Erythroblast (primary cell): ENCODE measurements around the gene KCNJ4.

ENCODE experiments used
- GATA1 ChIP-seq: IDR thresholded peaks from 2 replicates; pipeline ENCODE4 v1.6.1; 2011; ENCODE audit warnings: low read depth, mild to moderate bottlenecking, control low read depth, low read length, moderate library complexity
- POLR2A ChIP-seq: IDR thresholded peaks from 2 replicates; pipeline ENCODE4 v1.6.1; 2011; ENCODE audit warnings: mild to moderate bottlenecking, low read length

- TF ChIP-seq POLR2A (no peak), GATA1 (no peak)
Observed at GRCh38 chr22:38403812-38404211, 51.2 kb downstream of the KCNJ4 start.
